Epithelial cell of proximal tubule (primary cell): Measurements from ENCODE around the gene LRRC8B. TPM values are rescaled to one million over a fixed set of nuclear protein-coding genes. Genes with fewer than 3 reads are reported as not detected.
A peak's percentile ranks its signal among the peaks of the same experiment; 100 is the strongest.

Experiments used
- DNase-seq: peaks from one replicate; pipeline ENCODE4 v3.0.0-alpha.2; 2011; ENCODE audit warnings: low read depth
- H3K4me3 ChIP-seq: 2 replicates; pipeline ENCODE4 v1.5.1; 2011; ENCODE audit warnings: low read depth, mild to moderate bottlenecking, low read length
- CTCF ChIP-seq: conservative IDR thresholded peaks from 2 replicates; pipeline ENCODE4 v1.5.1; 2012; ENCODE audit warnings: low read depth, mild to moderate bottlenecking, low read length
- total RNA-seq: library from RNA; depleted of rRNA; stranded (reverse); fragments of >200 nt; gene quantifications from 2 replicates; pipeline ENCODE4 v1.2.3, GENCODE V29; 2015

Gene LRRC8B
- total RNA-seq, 1 donor from 2014 or later: 5.0 TPM

GRCh38 chr1:89615676-89616598 is 91.3 kb downstream of the LRRC8B start:
- peak; percentile 58 for TF ChIP-seq CTCF
- DNase-seq: no peak
- H3K4me3 ChIP-seq: no peak overlapping the region

- no peak overlapping the region for H3K4me3 ChIP-seq
- no peak for DNase-seq
- TF ChIP-seq CTCF: no peak
Observed at GRCh38 chr1:89616844-89617627, 92.4 kb downstream of the LRRC8B start.

GRCh38 chr1:89620664-89621063 is 96.0 kb downstream of the LRRC8B start:
- DNase-seq: no peak
- no peak overlapping the region for H3K4me3 ChIP-seq
- TF ChIP-seq CTCF: no peak

GRCh38 chr1:89622895-89623294 is 98.3 kb downstream of the LRRC8B start:
- peak; percentile 23 for TF ChIP-seq CTCF
- no peak overlapping the region for H3K4me3 ChIP-seq
- no peak for DNase-seq

GRCh38 chr1:89624314-89624713 is 99.7 kb downstream of the LRRC8B start:
- H3K4me3 ChIP-seq: no peak overlapping the region
- no peak for DNase-seq
- no peak for TF ChIP-seq CTCF

- no peak overlapping the region for H3K4me3 ChIP-seq
- TF ChIP-seq CTCF: no peak
- no peak for DNase-seq
Observed at GRCh38 chr1:89624715-89625323, 100.2 kb downstream of the LRRC8B start.
